Suprapubic skin (tissue), 4 donors: ENCODE data around the gene PIGN.

ENCODE experiments used
- EP300 ChIP-seq: sonication (generic); formaldehyde crosslinking; IDR thresholded peaks from one replicate; pipeline ENCODE4 v1.6.1; 2017; ENCODE audit warnings: antibody characterized with exemption
- POLR2A ChIP-seq, 2 donors: fragments of 450-650 bp; IDR thresholded peaks; one replicate each; pipeline ENCODE4 v1.6.1; 2017; ENCODE audit warnings: antibody characterized with exemption in 2 of 2, mild to moderate bottlenecking in 2 of 2, moderate library complexity in 2 of 2
- POLR2AphosphoS5 ChIP-seq, 3 donors: sonication (generic); formaldehyde crosslinking; IDR thresholded peaks; one replicate each; pipeline ENCODE4 v1.6.1; 2017; ENCODE audit warnings: antibody characterized with exemption in 3 of 3

GRCh38 chr18:61991836-61992235 lies 195.0 kb downstream of the PIGN start:
- TF ChIP-seq EP300 (no peak), POLR2AphosphoS5 (IDR thresholded peaks at IDR 0.05) (no peak), POLR2A (IDR thresholded peaks at IDR 0.05) (no peak)
